HUES64 (cell line): ENCODE measurements around the gene C1RL.

Experiments
- H3K27ac ChIP-seq: 2 replicates; pipeline ENCODE4 v1.7.0; 2013; ENCODE audit warnings: low read depth, low read length, inconsistent platforms
- H3K27me3 ChIP-seq: 2 replicates; pipeline ENCODE4 v1.6.1; 2013; ENCODE audit warnings: mild to moderate bottlenecking, low read length; ENCODE audit not compliant: insufficient read depth
- H3K36me3 ChIP-seq: 2 replicates; pipeline ENCODE4 v1.6.1; 2013; ENCODE audit warnings: mild to moderate bottlenecking, low read length; ENCODE audit not compliant: insufficient read depth
- H3K4me1 ChIP-seq: 2 replicates; pipeline ENCODE4 v1.6.1; 2013; ENCODE audit warnings: mild to moderate bottlenecking, low read length, moderate library complexity; ENCODE audit not compliant: insufficient read depth
- H3K4me3 ChIP-seq: 2 replicates; pipeline ENCODE4 v1.5.1; 2013; ENCODE audit warnings: mild to moderate bottlenecking, low read length, moderate library complexity
- H3K9ac ChIP-seq: 2 replicates; pipeline ENCODE4 v1.6.1; 2013; ENCODE audit warnings: mild to moderate bottlenecking, low read depth, low read length
- H3K9me3 ChIP-seq: 2 replicates; pipeline ENCODE4 v1.6.1; 2013; ENCODE audit warnings: low read depth, low read length; ENCODE audit not compliant: insufficient read depth
- WGBS: fragments of 150-250, 120-280 bp; methylation state at CpG from one replicate; pipeline ENCODE4 v1.1.7; 2013; ENCODE audit warnings: missing lambda C conversion rate; 5-methylcytosine and 5-hydroxymethylcytosine counted together

C1RL gene

GRCh38 chr12:7123806-7124522 lies 14.9 kb upstream of the C1RL start:
- Histone ChIP-seq H3K4me3 (no peak overlapping the region), H3K27ac (no peak overlapping the region), H3K36me3 (no peaks in the 10 kb centered on the region), H3K9me3 (no peaks in the 10 kb centered on the region), H3K4me1 (peaks cover 10% of the 10 kb centered on the region; the same call in 1 of the 2 replicates), H3K27me3 (peaks cover 2% of the 10 kb centered on the region), H3K9ac (no peak overlapping the region)
- 92% methylated on average over 10 of the region's 11 CpGs for WGBS

GRCh38 chr12:7122811-7123769 lies 14.1 kb upstream of the C1RL start:
- Histone ChIP-seq H3K36me3 (no peaks in the 10 kb centered on the region), H3K9me3 (no peaks in the 10 kb centered on the region), H3K4me3 (no peak overlapping the region), H3K4me1 (peaks cover 4% of the 10 kb centered on the region; the same call in 1 of the 2 replicates), H3K27me3 (no peaks in the 10 kb centered on the region), H3K27ac (no peak overlapping the region), H3K9ac (no peak overlapping the region)
- WGBS = 88% methylated on average over 7 of the region's 7 CpGs

- peaks cover 4% of the 10 kb centered on the region; the same call in 1 of the 2 replicates for H3K4me1 ChIP-seq
- H3K36me3 ChIP-seq = no peaks in the 10 kb centered on the region
- H3K9ac ChIP-seq = no peak overlapping the region
- H3K27me3 ChIP-seq = no peaks in the 10 kb centered on the region
- 95% methylated on average over 5 of the region's 5 CpGs for WGBS
- no peaks in the 10 kb centered on the region for H3K9me3 ChIP-seq
- H3K27ac ChIP-seq = no peak overlapping the region
- no peak overlapping the region for H3K4me3 ChIP-seq
Observed at GRCh38 chr12:7121324-7121723, 12.3 kb upstream of the C1RL start.

GRCh38 chr12:7120166-7120565 lies 11.2 kb upstream of the C1RL start:
- Histone ChIP-seq H3K36me3 (no peaks in the 10 kb centered on the region), H3K27me3 (no peaks in the 10 kb centered on the region), H3K9me3 (no peaks in the 10 kb centered on the region), H3K9ac (no peak overlapping the region), H3K4me1 (peaks cover 4% of the 10 kb centered on the region; the same call in 1 of the 2 replicates), H3K27ac (no peak overlapping the region), H3K4me3 (no peak overlapping the region)
- WGBS = 86% methylated on average over 5 of the region's 5 CpGs

- H3K9me3 ChIP-seq = no peaks in the 10 kb centered on the region
- H3K4me3 ChIP-seq = no peak overlapping the region
- H3K9ac ChIP-seq = no peak overlapping the region
- 74% methylated on average over 3 of the region's 3 CpGs for WGBS
- no peak overlapping the region for H3K27ac ChIP-seq
- H3K27me3 ChIP-seq = no peaks in the 10 kb centered on the region
- peaks cover 4% of the 10 kb centered on the region; the same call in 1 of the 2 replicates for H3K4me1 ChIP-seq
- no peaks in the 10 kb centered on the region for H3K36me3 ChIP-seq
Observed at GRCh38 chr12:7118881-7119280, 9.9 kb upstream of the C1RL start.

DNA sequence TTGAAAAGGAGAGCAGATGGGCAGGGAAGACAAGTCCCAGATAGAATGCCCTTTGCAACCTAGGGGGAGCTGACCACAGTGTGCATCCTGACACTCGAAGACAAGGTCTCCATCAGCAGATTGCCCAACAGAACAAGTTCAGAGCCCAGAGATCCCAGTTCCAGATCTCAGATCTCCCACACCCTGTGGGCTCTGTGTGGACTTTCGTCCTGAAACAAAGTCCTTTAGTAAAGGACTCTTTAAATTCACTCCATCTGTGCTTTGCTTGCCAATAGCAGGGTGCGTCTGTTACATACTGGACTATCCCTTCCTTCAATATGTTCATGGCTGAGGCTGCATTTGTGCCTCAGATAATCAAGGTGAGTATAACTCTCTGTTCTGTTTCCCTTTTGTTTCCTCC lies 8.7 kb upstream of the C1RL start:
- Histone ChIP-seq H3K27me3 (no peaks in the 10 kb centered on the region), H3K9me3 (no peaks in the 10 kb centered on the region)
- 91% methylated on average over 3 of the region's 3 CpGs for WGBS

DNA sequence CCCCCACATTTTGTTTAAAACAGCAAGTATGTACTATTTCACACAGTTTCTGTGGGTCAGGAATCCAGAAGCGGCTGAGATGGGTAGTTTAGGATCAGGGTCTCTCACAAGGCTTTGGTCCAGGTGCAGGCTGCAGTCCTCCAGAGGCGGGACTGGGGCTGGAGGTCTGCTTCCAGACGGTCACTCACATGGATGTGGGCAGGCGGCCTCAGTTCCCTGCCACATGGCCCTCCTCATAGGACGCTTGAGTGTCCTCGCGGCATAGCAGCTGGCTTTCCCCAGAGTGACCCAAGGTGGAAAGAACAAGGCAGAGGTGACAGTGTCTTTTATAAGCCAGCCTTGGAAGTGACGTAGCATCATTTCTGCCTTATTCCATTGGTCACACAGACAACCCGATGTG lies 7.9 kb upstream of the C1RL start:
- Histone ChIP-seq H3K9ac (no peak overlapping the region), H3K4me1 (peaks cover 3% of the 10 kb centered on the region; the same call in 1 of the 2 replicates), H3K27me3 (no peaks in the 10 kb centered on the region), H3K9me3 (no peaks in the 10 kb centered on the region), H3K27ac (no peak overlapping the region), H3K4me3 (no peak overlapping the region), H3K36me3 (no peaks in the 10 kb centered on the region)
- 83% methylated on average over 9 of the region's 9 CpGs for WGBS

More for the DNA sequence above, 8.7 kb upstream of the C1RL start:
- Histone ChIP-seq H3K36me3 (no peaks in the 10 kb centered on the region), H3K27ac (no peak overlapping the region), H3K9ac (no peak overlapping the region), H3K4me3 (no peak overlapping the region), H3K4me1 (peaks cover 3% of the 10 kb centered on the region; the same call in 1 of the 2 replicates)

GRCh38 chr12:7116196-7116595 lies 7.2 kb upstream of the C1RL start:
- no peaks in the 10 kb centered on the region for H3K27me3 ChIP-seq
- no peak overlapping the region for H3K4me3 ChIP-seq
- H3K9ac ChIP-seq = no peak overlapping the region
- no peak overlapping the region for H3K27ac ChIP-seq
- H3K36me3 ChIP-seq = no peaks in the 10 kb centered on the region
- H3K4me1 ChIP-seq = peaks cover 3% of the 10 kb centered on the region; the same call in 1 of the 2 replicates
- WGBS = 93% methylated on average over 3 of the region's 3 CpGs
- no peaks in the 10 kb centered on the region for H3K9me3 ChIP-seq

GRCh38 chr12:7114851-7115250 lies 5.8 kb upstream of the C1RL start:
- Histone ChIP-seq H3K36me3 (no peaks in the 10 kb centered on the region), H3K9ac (no peak overlapping the region), H3K4me3 (no peak overlapping the region), H3K27me3 (no peaks in the 10 kb centered on the region), H3K4me1 (peaks cover 3% of the 10 kb centered on the region; the same call in 1 of the 2 replicates), H3K9me3 (no peaks in the 10 kb centered on the region), H3K27ac (no peak overlapping the region)
- 88% methylated on average over 6 of the region's 6 CpGs for WGBS

DNA sequence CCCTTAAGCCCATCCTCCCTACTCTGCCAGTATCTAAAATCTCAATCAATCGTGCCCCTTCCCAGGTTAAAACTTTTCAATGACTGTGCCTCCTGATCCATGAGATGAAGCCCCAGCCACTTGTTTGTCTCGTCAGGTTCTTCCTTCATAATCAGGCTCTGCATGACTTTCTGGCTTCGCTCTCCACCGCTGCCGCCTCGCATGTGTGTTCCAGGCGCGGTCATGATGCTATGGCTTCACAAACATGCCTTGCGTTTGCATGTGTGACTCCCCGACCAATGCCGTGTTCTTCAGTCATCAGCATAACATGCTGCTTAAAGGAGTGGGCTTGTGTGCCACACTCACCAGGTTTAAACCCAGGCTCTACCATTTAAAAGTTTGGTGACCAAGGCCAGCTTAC lies 5.0 kb upstream of the C1RL start:
- no peaks in the 10 kb centered on the region for H3K27me3 ChIP-seq
- no peak overlapping the region for H3K4me3 ChIP-seq
- H3K36me3 ChIP-seq = no peaks in the 10 kb centered on the region
- H3K27ac ChIP-seq = no peak overlapping the region
- 93% methylated on average over 11 of the region's 11 CpGs for WGBS
- no peak overlapping the region for H3K9ac ChIP-seq
- peaks cover 6% of the 10 kb centered on the region; the same call in 1 of the 2 replicates for H3K4me1 ChIP-seq
- no peaks in the 10 kb centered on the region for H3K9me3 ChIP-seq

DNA sequence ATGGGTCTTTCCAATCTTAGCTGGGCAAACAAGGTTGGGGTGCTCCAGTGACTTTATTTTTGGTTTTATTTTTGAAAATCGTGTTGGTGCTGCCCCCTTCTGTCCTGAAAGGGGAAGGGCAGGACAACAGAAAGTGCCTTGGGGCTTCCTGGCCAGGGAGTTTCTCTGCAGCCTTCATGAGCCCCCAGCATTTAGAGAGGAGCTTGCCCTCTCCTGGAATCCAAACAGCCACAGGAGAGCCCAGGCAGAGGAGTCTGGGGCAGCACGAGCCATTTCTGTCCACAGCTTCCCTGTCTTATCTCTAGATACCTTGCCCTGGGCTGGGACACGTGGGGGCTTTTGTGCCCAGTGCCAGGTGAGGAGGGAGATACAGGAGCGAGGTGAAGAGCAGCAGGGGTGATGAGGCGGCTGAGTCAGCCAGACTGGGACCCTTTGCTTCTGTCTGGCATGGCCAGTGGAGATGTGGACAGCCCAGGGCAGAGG lies 4.4 kb upstream of the C1RL start:
- Histone ChIP-seq H3K36me3 (no peaks in the 10 kb centered on the region), H3K27ac (no peak overlapping the region), H3K4me3 (no peak overlapping the region), H3K9ac (no peak overlapping the region), H3K9me3 (no peaks in the 10 kb centered on the region), H3K27me3 (no peaks in the 10 kb centered on the region), H3K4me1 (peaks cover 6% of the 10 kb centered on the region; the same call in 1 of the 2 replicates)
- 45% methylated on average over 5 of the region's 5 CpGs for WGBS
